HepG2 (cell line): ENCODE measurements around the gene MSI2. TPM values are rescaled to one million over a fixed set of nuclear protein-coding genes. Genes with fewer than 3 reads are reported as not detected.

Experiments used
- ATAC-seq: fragments of 200-7000 bp; cut with Tn5 transposase; 3 replicates; pipeline ENCODE4 v1.9.1; 2020; ENCODE audit warnings: mild to moderate bottlenecking, moderate library complexity
- BruUV-seq: library from RNA; stranded (reverse); fragments of 400-500 nt; replicated peaks from 2 replicates; lab custom pipeline; 2021; lab: Mats Ljungman, UMichigan
- CTCF ChIA-PET: fragments of 300-600 bp; formaldehyde crosslinking; extraction: SDS; loops from one replicate; lab custom pipeline; 2021; ENCODE audit warnings: low total read pairs, inconsistent platforms, low intra/inter-chr PET ratio; lab: Yijun Ruan, JAX
- POLR2A ChIA-PET: fragments of 350-600 bp; sonication (Branson Sonifier 250); formaldehyde crosslinking; loops from one replicate; lab custom pipeline; 2020; ENCODE audit warnings: antibody characterized with exemption, inconsistent platforms; lab: Yijun Ruan, JAX
- DNase-seq: peaks from one replicate; pipeline ENCODE4 v3.0.0-alpha.2; 2015; ENCODE audit warnings: low spot score
- FAIRE-seq: peaks from 3 replicates; lab custom pipeline; 2011; peaks lifted over from hg19 to GRCh38; lab: Jason Lieb, UNC
- H2AFZ ChIP-seq: one replicate; pipeline ENCODE4 v1.6.1; 2011; ENCODE audit warnings: low read length, inconsistent platforms
- H3K27ac ChIP-seq: fragments of 300-600 bp; 3 replicates; pipeline ENCODE4 v1.8.0; 2011; ENCODE audit warnings: mixed run types, mild to moderate bottlenecking, mixed read lengths, low read length, inconsistent platforms; ENCODE audit not compliant: insufficient read depth; ENCODE audit errors: extremely low read length
- H3K27me3 ChIP-seq, 2 experiments: fragments of 200-600 bp in 1 of 2; 2 replicates in 1 of 2; 3 replicates in 1 of 2; pipeline versions ENCODE4 v1.6.0 to v1.8.0; 2011; ENCODE audit warnings: low read length in 2 of 2, mild to moderate bottlenecking in 2 of 2, moderate library complexity in 2 of 2, inconsistent platforms in 1 of 2; ENCODE audit not compliant: insufficient read depth in 2 of 2, control insufficient read depth in 1 of 2
- H3K36me3 ChIP-seq, 2 experiments: fragments of 200-600 bp in 1 of 2; replicated peaks in 1 of 2; 2 replicates in 1 of 2; 3 replicates in 1 of 2; pipeline versions ENCODE4 v1.5.1 to v1.8.0; 2011; ENCODE audit warnings: low read length in 2 of 2, inconsistent platforms in 1 of 2; ENCODE audit not compliant: insufficient read depth in 2 of 2, control insufficient read depth in 1 of 2
- H3K4me1 ChIP-seq: 2 replicates; pipeline ENCODE4 v1.5.1; 2012; ENCODE audit warnings: low read length, inconsistent platforms; ENCODE audit not compliant: insufficient read depth
- H3K4me2 ChIP-seq: 2 replicates; pipeline ENCODE4 v1.6.0; 2011; ENCODE audit warnings: low read depth, low read length, inconsistent platforms
- H3K4me3 ChIP-seq, 3 experiments: fragments of 200-600 bp in 1 of 3; sonication (generic), shearing (Covaris generic) in 1 of 3; replicated peaks in 1 of 3; 2 replicates each; pipeline ENCODE4 v1.5.1; 2011 to 2016; ENCODE audit warnings: low read length in 3 of 3, inconsistent platforms in 2 of 3, low read depth in 2 of 3, mild to moderate bottlenecking in 2 of 3, control low read depth in 1 of 3, mixed read lengths in 1 of 3; ENCODE audit not compliant: insufficient read depth in 1 of 3
- H3K79me2 ChIP-seq: one replicate; pipeline ENCODE4 v1.6.1; 2011; ENCODE audit warnings: low read length, inconsistent platforms; ENCODE audit not compliant: insufficient read depth
- H3K9ac ChIP-seq: 2 replicates; pipeline ENCODE4 v1.6.0; 2011; ENCODE audit warnings: mild to moderate bottlenecking, low read depth, low read length, inconsistent platforms; ENCODE audit not compliant: insufficient read depth
- H3K9me3 ChIP-seq: 2 replicates; pipeline ENCODE4 v1.5.1; 2012; ENCODE audit warnings: mild to moderate bottlenecking, low read length
- H4K20me1 ChIP-seq: 2 replicates; pipeline ENCODE4 v1.6.0; 2011; ENCODE audit warnings: inconsistent platforms, mild to moderate bottlenecking, low read length, moderate library complexity; ENCODE audit not compliant: insufficient read depth
- ARID5B ChIP-seq: IDR thresholded peaks from 2 replicates; pipeline ENCODE4 v1.4.0; 2020; ENCODE audit warnings: mild to moderate bottlenecking, missing genetic modification reagents
- ATM ChIP-seq: fragments of 450-650 bp; IDR thresholded peaks from 2 replicates; pipeline ENCODE4 v1.7.1; 2017; ENCODE audit warnings: mild to moderate bottlenecking, borderline replicate concordance
- CEBPZ ChIP-seq: IDR thresholded peaks from 2 replicates; pipeline ENCODE4 v1.6.1; 2012; ENCODE audit warnings: low read length, improper control_type of control experiment
- RBM22 ChIP-seq: fragments of 200-400 bp; formaldehyde crosslinking; optimal IDR thresholded peaks from 2 replicates; pipeline ENCODE3; 2017; ENCODE audit warnings: mild to moderate bottlenecking, low read length, moderate library complexity
- TRIM22 ChIP-seq: fragments of 450-650 bp; IDR thresholded peaks from 2 replicates; pipeline ENCODE4 v1.6.1; 2017
- ZNF383 ChIP-seq: sonication (generic); formaldehyde crosslinking; IDR thresholded peaks from 2 replicates; pipeline ENCODE4 v1.4.0; 2020; ENCODE audit warnings: missing genetic modification reagents, mild to moderate bottlenecking, borderline replicate concordance
- WGBS: methylation state at CpG from one replicate; pipeline ENCODE4 v1.1.6; 2017; ENCODE audit warnings: low lambda C conversion rate; 5-methylcytosine and 5-hydroxymethylcytosine counted together
- in situ Hi-C: cut with HindIII; loops from 2 replicates; pipeline ENCODE4 v1.10.0; 2017; ENCODE audit warnings: low pct_unique_long_range_greater_than_20kb; ENCODE audit not compliant: extremely low pct_ligation_motif_present
- intact Hi-C: fragments of 100-400 bp; cut with micrococcal nuclease; formaldehyde crosslinking; loops from one replicate; pipeline ENCODE4 v1.10.0; 2022; ENCODE audit not compliant: unreplicated experiment
- polyA plus RNA-seq, 8 experiments: library from polyadenylated mRNA; depleted of rRNA in 3 of 8; stranded (reverse) in 7 of 8; unstranded in 1 of 8; fragments of >200 nt; fragmentation: Illumina TruSeq in 4 of 8; extraction: Trizol in 4 of 8; gene quantifications; 2 replicates each; pipeline versions ENCODE4 v1.2.1 to v1.2.3, GENCODE V29; 2011 to 2016; ENCODE audit warnings: low read depth in 4 of 8, missing spikeins in 1 of 8, mixed read lengths in 1 of 8; ENCODE audit not compliant: insufficient read depth in 1 of 8
- total RNA-seq, 5 experiments: library from RNA; depleted of rRNA; stranded (reverse); fragments of >200 nt; fragmentation: Illumina TruSeq; extraction: Trizol; gene quantifications; 2 replicates each; pipeline ENCODE4 v1.2.3, GENCODE V29; 2016; ENCODE audit warnings: low read depth in 1 of 5

The MSI2 gene
- total and polyA plus RNA-seq, 2 of the 13 experiments (the other 11 are each of a cell fraction or from before 2014, with no cell fraction given) = 77.5 to 78.4 TPM

- FAIRE-seq = no peak
- WGBS = 98% methylated on average over 9 of the region's 9 CpGs
These were observed 225.6 kb downstream of the MSI2 start for GRCh38 chr17:57481910-57482391.

More at GRCh38 chr17:57481910-57482391, 225.6 kb downstream of the MSI2 start:
- ChIA-PET CTCF (no interaction called here), POLR2A (no interaction called here)
- no peak overlapping the region for H3K9ac ChIP-seq
- no peak overlapping the region for H2AFZ ChIP-seq
- ATAC-seq (no peak), DNase-seq (no peak)
- H3K4me3 ChIP-seq = no peak overlapping the region
- no TSS peak for BruUV-seq
- TF ChIP-seq ATM (no peak), TRIM22 (no peak), ZNF383 (CRISPR knock-in tag) (no peak), ARID5B (no peak), CEBPZ (no peak), RBM22 (peak; percentile 45)
- no peaks in the 10 kb centered on the region for H3K27me3 ChIP-seq
- intact Hi-C loops (no loop called here), in situ Hi-C loops (no loop called here)
- H3K4me1 ChIP-seq = peaks cover 9% of the 10 kb centered on the region
- H4K20me1 ChIP-seq = no peaks in the 10 kb centered on the region; the same call in 1 of the 2 replicates
- H3K4me2 ChIP-seq = no peak overlapping the region
- H3K36me3 ChIP-seq = peaks cover 10 to 19% of the 10 kb centered on the region in 2 experiments
- H3K79me2 ChIP-seq = peaks cover 11% of the 10 kb centered on the region
- no peak overlapping the region for H3K27ac ChIP-seq
- H3K9me3 ChIP-seq = no peaks in the 10 kb centered on the region
